Measurements from ENCODE around the gene SKI. TPM values are rescaled to one million over a fixed set of nuclear protein-coding genes. Genes with fewer than 3 reads are reported as not detected.
A peak's percentile ranks its signal among the peaks of the same experiment; 100 is the strongest.

Gene SKI
- total and polyA plus RNA-seq, 2 of the 8 experiments (the other 6 are each of a cell fraction or from before 2014, with no cell fraction given) = 8.3 to 87.6 TPM

DNA sequence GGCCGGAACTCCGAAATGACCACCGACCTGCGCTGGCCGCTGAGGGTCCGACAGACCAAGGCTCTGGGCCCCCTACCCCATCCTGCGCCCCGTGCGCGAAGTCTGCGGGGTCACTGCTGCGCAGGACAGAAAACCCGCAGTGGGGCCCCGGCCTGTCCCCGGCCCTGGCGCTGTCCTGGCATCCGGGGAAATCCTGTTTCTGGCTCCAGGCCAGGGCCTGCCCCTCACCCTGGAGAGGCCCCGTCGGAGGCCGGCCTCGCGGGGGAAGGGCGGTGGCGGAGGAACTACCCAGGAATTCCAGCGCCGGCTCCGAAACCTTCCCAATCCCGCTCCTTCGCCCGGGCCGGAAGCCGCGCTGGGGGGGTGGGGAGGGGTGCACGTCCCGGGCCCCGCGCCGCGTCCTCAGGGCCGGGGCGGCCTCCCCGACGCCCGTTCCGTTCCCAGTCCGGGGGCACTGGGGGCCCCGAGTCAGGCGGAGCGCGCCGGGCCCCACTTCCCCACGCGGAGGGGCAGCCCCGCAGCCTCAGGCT, 86.2 kb downstream of the SKI start (continued):
- TF ChIP-seq RNF2 (IDR thresholded peaks at IDR 0.05; ENCODE audit: borderline replicate concordance, low read depth, low read length, missing control alignments, poor library complexity, severe bottlenecking) = no peak
- TF ChIP-seq EP300 (IDR thresholded peaks at IDR 0.05; ENCODE audit: borderline replicate concordance in 1 of 2, low read depth in 2 of 2, low read length in 2 of 2) = peak in 1 of 2 experiments; percentile 58; a peak in 1 of 3 replicates
- TF ChIP-seq, protein P1, sequence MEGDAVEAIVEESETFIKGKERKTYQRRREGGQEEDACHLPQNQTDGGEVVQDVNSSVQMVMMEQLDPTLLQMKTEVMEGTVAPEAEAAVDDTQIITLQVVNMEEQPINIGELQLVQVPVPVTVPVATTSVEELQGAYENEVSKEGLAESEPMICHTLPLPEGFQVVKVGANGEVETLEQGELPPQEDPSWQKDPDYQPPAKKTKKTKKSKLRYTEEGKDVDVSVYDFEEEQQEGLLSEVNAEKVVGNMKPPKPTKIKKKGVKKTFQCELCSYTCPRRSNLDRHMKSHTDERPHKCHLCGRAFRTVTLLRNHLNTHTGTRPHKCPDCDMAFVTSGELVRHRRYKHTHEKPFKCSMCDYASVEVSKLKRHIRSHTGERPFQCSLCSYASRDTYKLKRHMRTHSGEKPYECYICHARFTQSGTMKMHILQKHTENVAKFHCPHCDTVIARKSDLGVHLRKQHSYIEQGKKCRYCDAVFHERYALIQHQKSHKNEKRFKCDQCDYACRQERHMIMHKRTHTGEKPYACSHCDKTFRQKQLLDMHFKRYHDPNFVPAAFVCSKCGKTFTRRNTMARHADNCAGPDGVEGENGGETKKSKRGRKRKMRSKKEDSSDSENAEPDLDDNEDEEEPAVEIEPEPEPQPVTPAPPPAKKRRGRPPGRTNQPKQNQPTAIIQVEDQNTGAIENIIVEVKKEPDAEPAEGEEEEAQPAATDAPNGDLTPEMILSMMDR (IDR thresholded peaks at IDR 0.05; ENCODE audit: control extremely low read depth in 1 of 3, insufficient read depth in 1 of 3, low read depth in 1 of 3, low read length in 3 of 3) = no peak
- no peak for TF ChIP-seq JUND (IDR thresholded peaks at IDR 0.05; ENCODE audit: low read length)
- TF ChIP-seq, protein P2, sequence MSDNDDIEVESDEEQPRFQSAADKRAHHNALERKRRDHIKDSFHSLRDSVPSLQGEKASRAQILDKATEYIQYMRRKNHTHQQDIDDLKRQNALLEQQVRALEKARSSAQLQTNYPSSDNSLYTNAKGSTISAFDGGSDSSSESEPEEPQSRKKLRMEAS (IDR thresholded peaks at IDR 0.05) = no peak
- no peak for TF ChIP-seq HDAC6 (IDR thresholded peaks at IDR 0.05; ENCODE audit: low read depth, low read length)
- TF ChIP-seq BCL11A (IDR thresholded peaks at IDR 0.05; ENCODE audit: low read depth in 2 of 2, low read length in 2 of 2) = no peak
- TF ChIP-seq BRCA1 (IDR thresholded peaks at IDR 0.05; ENCODE audit: low read depth, low read length) = no peak
- no peak for TF ChIP-seq CHD2 (IDR thresholded peaks at IDR 0.05; ENCODE audit: low read length)
- no peak for TF ChIP-seq TCF12 (IDR thresholded peaks at IDR 0.05; ENCODE audit: low read depth, low read length)
- TF ChIP-seq ATF3 (IDR thresholded peaks at IDR 0.05; ENCODE audit: insufficient read depth, low read depth, low read length) = no peak
- TF ChIP-seq KDM5A (IDR thresholded peaks at IDR 0.05; ENCODE audit: low read length) = no peak
- TF ChIP-seq TAF1 (IDR thresholded peaks at IDR 0.05; ENCODE audit: low read depth, low read length) = peak; percentile 50; the same call in 1 of the 2 replicates
- TF ChIP-seq SRF (IDR thresholded peaks at IDR 0.05; ENCODE audit: low read depth, low read length) = no peak
- TF ChIP-seq TBP (IDR thresholded peaks at IDR 0.05; ENCODE audit: low read depth, low read length) = no peak
- TF ChIP-seq CHD1 (IDR thresholded peaks at IDR 0.05; ENCODE audit: low read depth, low read length) = no peak
- TF ChIP-seq ZNF274 (IDR thresholded peaks at IDR 0.05; ENCODE audit: borderline replicate concordance, extremely low read depth, low read length) = no peak
- TF ChIP-seq RFX5 (IDR thresholded peaks at IDR 0.05; ENCODE audit: borderline replicate concordance, low read depth, low read length) = peak; percentile 29; the same call in 1 of the 2 replicates
- no peak; a peak in 1 of 3 replicates for TF ChIP-seq POLR2A (IDR thresholded peaks at IDR 0.05; ENCODE audit: control extremely low read depth in 1 of 2, low read depth in 2 of 2, low read length in 2 of 2)
- TF ChIP-seq GTF2F1 (IDR thresholded peaks at IDR 0.05; ENCODE audit: borderline replicate concordance, low read depth, low read length) = no peak
- peak; percentile 35 for TF ChIP-seq ASH2L (IDR thresholded peaks at IDR 0.05; ENCODE audit: low read length)
- no peak for TF ChIP-seq CREB1 (IDR thresholded peaks at IDR 0.05)
- TF ChIP-seq CEBPB (IDR thresholded peaks at IDR 0.05; ENCODE audit: low read depth, low read length) = no peak
- TF ChIP-seq SIX5 (IDR thresholded peaks at IDR 0.05; ENCODE audit: low read depth, low read length) = no peak

All from H1 (cell line).